ENCODE measurements around the gene ATP1A2.

DNA sequence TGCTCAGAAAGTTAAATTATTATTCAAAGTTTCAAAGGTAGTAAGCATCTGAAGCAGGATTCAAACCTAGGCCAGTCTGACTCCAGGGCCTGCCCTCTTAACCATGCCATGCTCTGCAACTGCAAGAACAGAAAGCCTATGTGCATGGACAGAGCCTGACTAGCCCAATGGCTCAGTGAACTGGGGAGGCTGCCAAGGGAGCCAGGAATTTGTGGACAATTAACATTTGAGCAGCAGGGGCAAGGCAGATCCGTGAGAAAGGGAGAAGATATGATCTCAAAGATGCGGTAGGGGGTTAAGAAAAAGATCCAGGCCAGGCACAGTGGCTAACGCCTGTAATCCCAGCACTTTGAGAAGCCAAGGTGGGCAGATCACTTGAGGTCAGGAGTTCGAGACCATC, 29.4 kb downstream of the ATP1A2 start:
- TF ChIP-seq YY1 (IDR thresholded peaks at IDR 0.05; ENCODE audit: low read depth, low read length) (no peak), MAFK (IDR thresholded peaks at IDR 0.05; ENCODE audit: low read depth, low read length) (no peak), TBP (IDR thresholded peaks at IDR 0.05; ENCODE audit: low read depth, low read length) (no peak), ASH2L (IDR thresholded peaks at IDR 0.05; ENCODE audit: low read length) (no peak), CTCF (IDR thresholded peaks at IDR 0.05; ENCODE audit: control extremely low read depth in 1 of 3, insufficient read depth in 1 of 3, low read depth in 1 of 3, low read length in 3 of 3) (no peak), SUZ12 (IDR thresholded peaks at IDR 0.05; ENCODE audit: low read length) (no peak), RFX5 (IDR thresholded peaks at IDR 0.05; ENCODE audit: borderline replicate concordance, low read depth, low read length) (no peak), KDM4A (IDR thresholded peaks at IDR 0.05; ENCODE audit: low read depth, low read length, severe bottlenecking) (no peak), CHD2 (IDR thresholded peaks at IDR 0.05; ENCODE audit: low read length) (no peak), ZNF274 (IDR thresholded peaks at IDR 0.05; ENCODE audit: borderline replicate concordance, extremely low read depth, low read length) (no peak), POLR2AphosphoS5 (IDR thresholded peaks at IDR 0.05; ENCODE audit: low read depth, low read length) (no peak), CEBPB (IDR thresholded peaks at IDR 0.05; ENCODE audit: low read depth, low read length) (no peak), GABPA (IDR thresholded peaks at IDR 0.05; ENCODE audit: borderline replicate concordance, insufficient read depth, low read length) (no peak)
